Measurements from ENCODE around the gene LRRC1.

LRRC1 gene

DNA sequence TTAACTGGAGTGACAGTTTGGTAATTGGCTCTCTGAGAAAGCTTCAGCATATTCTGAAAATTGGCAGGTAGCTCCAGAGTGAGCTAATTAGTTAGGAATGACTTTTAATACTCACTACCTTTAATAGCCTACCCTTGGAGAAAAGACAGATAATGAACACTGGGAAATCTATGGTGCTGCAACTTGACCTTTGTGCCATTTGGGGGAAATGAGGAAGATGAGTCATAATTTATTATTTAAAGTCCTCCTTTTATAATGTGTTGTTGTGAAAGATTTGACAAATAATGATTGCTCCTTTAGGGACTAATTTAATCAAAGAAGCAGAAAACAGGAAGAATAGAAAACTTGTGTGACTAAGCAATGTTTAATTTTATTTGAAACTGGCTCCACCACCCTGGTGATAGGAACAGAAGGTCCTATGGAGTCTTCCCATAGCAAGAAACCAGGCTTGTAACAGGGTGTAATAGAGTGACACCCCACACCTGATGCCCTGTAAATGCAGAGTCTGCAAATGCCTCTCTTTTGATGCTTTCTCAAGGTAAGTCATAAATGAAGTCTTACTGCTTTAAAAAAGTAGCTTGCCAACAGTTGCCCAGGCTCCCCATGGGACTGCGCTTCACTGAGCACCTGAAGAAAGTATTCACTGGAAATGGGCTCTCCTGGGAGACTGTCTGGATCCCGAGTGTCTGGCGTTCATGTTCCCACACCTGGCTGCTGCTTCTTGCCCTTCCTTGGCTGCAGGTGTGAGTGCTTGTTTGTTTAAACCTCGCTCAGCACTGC, 134.4 kb downstream of the LRRC1 start:
- no peak for DNase-seq

DNA sequence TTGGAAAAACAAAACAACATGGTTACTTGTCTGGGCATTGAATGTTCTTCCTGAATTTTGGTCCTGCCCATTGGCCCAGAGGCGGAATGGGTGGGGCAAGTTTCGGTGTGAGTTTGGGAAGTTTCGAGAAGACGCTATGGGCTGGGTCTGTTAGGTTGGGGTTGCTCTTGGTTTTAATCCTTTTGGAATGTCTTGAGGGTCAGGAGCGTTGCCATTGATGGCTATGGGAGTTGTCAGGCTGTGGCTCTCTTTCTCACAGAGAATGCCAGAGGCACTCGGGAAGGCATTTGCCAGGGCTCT, 135.0 kb downstream of the LRRC1 start:
- DNase-seq = no peak

DNA sequence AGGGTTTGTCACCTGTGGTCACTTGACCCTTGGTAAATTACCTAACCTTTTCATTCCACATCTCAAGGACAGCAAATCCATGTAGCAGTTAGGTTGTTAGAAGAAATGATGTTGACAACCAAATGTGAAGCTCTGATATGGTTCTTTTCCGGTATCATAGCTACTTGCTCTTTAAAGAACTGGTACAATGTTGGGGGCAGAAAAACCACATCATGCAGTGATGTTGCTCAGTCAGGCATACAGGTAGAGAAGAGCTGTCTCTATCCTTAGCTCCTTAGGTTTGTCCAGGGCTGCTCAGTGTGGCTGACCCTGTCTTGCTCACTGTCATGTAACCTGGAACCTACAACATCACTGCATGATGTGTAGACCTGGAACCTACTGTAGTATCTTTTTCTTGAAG, 135.5 kb downstream of the LRRC1 start:
- no peak for DNase-seq

DNA sequence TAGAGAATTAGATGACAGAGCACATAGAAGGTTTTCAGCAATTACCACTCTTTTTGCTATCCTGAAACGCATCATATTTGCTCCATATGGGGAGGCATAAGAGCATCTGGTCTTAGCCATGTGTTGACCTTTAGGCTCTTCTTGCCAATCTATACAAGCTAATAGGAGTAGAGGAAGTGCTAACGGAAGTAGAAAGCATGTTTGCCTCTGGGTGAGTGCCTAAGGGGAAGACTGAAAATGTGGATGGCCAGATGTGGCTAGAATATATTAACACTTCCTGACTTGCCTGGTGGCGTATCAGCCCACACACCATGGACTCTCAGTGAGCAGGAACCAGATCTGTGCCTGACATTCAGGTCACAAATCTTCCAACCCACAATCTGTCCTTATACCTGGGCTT, 136.3 kb downstream of the LRRC1 start:
- no peak for DNase-seq

DNA sequence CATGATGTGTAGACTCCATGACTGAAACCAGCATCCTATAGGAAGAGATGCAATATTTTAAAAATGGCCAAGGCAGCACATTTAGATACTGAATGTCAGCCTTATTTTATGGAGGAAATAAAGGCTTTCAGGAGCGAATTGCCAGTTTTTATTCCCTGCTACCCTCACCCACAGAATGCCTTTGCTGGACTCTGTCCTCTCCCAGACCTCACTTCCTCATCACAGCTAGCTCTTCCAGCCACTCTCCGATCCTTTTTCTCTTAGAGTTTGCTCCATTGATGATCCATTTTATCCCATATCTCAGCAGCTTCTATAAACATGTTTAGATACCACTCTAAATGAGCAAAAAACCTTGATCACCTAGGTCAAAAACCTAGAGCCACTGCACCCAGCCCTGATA, 137.7 kb downstream of the LRRC1 start:
- DNase-seq = no peak

DNA sequence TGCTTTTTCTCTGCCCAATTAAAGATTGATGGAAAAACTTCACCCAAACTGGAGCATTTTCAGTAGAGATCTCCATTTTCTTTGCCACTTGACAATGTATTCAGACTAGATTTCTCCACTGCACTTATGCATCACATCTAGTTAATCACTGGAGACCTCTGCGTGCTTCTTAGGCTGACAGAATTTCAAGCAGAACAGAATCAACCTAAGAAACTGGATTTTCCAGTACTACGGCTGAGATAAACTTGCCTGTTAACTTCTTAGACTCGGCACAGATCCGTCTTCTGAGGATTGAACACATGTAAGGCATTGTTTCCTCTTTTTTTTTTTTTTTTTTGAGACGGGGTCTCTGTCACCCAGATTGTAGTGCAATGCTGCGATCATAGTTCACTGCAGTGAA, 139.2 kb downstream of the LRRC1 start:
- no peak for DNase-seq

DNA sequence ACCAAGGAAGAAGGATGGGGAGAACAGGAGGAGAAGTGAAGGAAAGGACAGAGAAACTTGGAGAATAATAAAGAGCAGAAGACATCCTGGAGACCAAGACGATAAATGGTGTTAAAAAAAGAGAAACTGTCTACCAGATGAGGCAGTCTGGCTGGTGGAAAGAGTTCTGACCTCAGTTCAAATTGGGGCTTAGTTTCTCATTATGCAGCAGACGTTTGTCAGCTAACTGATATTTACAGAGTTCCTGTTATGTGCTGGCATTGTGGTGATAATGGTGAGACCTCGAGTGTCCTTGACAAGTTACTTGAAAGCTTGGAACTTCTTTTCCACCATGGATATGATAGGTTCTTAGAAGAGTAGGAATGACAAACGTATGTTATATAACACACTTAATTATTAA, 142.7 kb downstream of the LRRC1 start:
- DNase-seq = no peak

DNA sequence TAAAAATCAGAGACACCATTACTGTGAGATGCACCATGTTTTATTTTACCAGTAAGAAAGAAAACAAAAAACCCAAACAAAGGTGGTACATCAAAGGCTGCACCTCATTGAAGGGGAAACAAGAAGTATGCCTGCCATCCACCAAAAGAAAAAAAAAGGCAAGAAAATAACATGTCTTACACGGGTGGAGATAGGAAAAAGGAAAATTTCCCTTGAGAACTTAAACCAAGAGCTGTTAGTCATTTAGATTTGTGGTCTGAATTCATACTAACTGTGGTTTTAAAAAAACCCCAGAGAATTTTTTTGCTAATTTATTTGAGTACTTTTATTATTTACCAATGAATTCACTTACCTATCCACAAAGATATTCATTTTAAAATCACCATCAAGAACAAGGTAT, 144.0 kb downstream of the LRRC1 start:
- DNase-seq = no peak

DNA sequence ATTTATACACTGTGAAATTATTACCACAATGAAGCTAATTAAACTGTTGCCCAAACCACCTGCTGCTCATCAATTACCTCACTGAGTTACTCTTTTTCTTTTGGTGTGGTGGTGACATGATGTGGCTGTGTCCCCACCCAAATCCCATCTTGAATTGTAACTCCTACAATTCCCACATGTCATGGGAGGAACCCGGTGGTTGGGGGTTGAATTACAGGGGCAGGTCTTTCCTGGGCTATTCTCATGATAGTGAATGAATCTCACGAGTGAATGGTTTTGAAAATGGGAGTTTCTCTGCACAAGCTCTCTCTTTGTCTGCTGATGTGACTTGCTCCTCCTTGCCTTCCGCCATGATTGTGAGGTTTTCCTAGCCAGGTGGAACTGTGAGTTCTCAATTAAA, 145.0 kb downstream of the LRRC1 start:
- DNase-seq = no peak

DNA sequence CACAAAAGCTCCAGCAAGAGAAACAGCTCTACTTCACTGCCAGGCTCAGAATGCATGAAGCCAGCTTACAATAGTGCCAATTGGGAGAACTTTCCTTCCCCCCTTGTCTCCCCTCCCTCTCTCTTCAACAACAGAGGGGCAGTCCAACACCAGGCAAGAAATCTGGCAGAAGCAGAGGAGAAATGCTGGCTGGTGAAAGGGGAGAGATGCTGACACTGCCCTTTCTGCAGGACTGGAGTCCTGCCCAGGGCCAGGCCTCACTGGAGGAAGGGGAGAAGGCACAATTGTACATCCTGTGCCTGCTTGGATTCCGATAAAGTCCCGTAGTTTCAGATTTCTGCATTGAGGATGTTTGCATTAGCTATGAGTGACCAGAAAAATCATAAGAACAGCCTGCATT, 148.6 kb downstream of the LRRC1 start:
- DNase-seq = no peak

DNA sequence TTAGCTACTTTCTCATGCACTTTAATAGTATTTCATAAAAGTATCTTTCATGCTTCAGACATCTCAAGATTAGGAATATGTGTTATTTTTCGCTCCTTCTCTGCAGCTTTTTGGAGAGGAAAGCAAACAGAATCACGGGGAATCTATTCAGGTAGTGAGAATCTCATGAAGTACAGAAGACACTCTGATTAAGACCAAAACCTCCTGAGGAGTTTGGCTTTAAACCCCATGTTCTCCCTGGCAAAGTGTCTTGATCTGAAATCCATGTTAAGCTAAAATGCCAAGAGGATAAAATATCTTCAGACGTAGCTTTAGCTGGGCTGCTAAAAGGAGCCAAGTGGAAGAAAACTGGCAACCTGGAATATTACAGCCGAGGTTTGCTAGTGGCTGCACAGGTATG, 149.3 kb downstream of the LRRC1 start:
- DNase-seq = no peak

DNA sequence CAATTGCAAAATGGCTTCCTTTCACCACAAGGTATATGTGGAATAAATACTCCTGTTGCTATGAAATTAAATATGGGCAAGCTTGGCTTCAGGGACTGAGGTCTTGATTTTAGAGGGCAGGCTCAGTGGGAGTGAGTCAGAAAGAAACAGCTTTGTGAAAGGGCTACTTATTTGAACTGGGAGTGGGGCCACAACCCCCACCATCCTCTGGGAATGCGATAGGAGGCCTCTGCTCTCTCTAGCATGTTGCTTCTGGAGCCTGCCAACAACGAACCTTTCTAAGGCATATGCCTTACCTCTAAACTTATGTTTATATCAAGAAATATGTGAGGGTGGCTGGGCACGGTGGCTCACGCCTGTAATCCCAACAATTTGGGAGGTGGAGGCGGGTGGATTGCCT, 149.7 kb downstream of the LRRC1 start:
- DNase-seq = no peak

DNA sequence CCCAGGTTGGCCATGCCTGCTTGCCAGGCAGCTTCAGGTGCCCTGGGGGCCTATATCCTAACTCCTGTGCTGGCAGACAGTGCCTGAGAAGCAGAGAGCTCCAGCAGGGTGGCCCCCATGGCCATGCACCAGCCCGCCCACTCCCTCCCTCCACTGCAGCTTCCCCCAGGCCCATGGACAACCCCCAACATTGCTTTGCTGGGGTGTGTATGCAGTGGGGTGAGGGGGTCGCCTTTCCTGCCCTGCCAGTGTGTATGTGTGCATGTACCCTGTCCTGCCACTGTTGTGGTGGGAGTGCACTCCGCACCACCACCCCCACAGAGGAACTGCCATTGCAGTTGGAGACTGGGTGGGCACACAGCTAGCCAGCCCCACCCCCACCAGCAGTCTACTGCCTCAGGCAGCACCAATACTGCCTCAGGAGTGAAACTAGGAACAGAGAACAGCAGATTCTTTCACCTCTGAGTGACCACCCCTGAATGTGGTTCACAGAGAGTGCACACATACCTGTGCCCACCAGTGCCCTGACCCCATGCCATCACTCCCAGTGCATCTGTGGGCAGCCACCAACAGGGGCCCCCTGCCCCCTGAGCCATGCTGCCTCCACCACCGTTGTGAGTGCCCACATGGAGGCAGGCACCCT, 151.1 kb downstream of the LRRC1 start:
- DNase-seq = no peak

DNA sequence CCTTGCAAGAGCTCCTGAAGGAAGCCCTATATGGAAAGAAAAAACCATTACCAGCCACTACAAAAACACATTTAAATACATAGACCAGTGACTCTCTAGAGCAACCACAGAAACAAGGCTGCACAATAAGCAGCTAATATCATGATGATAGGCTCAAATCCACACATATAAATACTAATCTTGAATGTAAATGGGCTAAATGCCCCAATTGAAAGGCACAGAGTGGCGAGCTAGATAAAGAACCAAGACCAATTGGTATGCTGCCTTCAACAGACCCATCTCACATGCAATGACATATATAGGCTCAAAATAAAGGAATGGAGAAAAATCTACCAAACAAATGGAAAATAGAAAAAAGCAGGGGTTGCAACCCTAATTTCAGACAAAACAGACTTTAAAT, 153.0 kb downstream of the LRRC1 start:
- no peak for DNase-seq

DNA sequence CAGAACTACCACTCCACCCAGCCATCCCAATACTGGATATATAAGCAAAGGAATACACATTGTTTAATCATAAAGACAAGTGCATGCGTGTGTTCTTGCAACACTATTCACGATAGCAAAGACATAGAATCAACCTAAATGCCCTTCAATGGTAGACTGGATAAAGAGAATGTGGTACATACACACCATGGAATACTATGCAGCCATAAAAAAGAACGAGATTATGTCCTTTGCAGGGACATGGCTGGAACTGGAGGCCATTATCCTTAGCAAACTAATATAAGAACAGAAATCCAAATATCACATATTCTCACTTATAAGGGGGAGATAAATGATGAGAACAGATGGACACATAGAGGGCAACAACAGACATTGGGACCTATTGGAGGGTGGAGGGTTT, 156.6 kb downstream of the LRRC1 start:
- no peak for DNase-seq

DNA sequence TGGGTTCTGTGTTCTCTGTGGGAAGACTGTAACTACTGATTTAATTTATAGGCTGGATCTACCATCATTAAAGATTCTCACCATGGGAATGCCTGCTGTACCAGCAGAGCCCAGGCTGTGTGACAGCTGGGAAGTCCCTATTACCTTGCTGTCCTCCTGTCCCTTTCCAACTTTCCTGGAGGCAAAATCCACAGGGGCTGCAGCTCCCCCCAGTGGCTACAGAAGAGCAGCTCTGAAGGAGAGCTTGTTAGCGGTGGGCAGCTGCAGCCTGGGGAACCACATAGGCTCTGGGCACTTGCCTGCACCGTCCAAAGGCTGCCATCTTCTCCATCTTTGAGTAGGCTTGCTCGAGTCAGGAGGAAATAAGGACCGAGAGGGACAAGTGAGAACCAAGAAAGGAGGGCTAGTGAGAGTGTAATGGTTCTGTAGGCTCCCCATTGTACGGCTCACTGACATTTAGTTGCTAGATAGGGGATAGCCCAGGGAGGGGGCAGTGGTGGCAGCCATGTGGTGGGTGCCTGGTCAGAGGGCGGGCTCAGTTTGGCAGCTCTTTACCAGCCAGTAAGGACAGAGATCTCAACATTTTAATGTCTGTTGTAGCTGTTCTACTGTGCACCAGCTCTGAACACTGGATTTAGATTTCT, 161.4 kb downstream of the LRRC1 start:
- no peak for DNase-seq

DNA sequence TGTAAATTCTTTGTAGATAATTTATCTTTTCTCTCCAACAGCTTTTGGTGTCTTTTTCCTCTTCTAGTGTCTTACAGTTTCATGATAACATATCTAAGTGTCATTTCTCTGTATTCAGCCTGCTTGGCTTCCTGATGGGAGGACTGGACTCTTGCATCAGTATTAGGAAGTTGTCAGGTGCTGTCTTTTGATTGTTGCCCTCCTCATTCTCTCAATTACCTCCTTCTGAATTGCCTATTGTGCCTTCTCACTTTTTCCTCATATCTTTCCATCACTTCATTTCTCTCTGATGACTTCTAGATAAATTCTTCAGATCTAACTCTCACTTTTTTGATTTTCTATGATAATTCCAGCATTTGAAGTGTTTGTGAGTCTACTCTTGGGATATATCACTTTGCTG, 162.0 kb downstream of the LRRC1 start:
- no peak for DNase-seq

DNA sequence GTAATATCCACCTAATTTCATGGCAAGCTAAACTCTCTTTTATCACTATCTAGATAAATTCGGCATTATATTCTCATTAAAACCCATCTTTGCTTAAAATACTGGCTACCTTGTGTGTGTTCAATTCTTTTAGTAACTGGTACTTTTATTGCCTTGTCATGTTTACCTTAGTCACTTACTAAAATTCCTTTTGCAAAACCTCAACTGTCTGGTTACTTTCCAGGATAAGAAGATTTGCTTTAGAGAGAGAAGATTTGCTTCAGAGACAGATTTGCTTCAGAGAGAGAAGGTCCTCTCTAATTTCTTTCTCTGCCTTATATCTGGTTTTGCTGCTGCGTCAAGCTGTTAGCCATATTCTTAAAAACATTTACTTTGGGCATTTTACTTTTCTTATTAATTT, 164.9 kb downstream of the LRRC1 start:
- no peak for DNase-seq

DNA sequence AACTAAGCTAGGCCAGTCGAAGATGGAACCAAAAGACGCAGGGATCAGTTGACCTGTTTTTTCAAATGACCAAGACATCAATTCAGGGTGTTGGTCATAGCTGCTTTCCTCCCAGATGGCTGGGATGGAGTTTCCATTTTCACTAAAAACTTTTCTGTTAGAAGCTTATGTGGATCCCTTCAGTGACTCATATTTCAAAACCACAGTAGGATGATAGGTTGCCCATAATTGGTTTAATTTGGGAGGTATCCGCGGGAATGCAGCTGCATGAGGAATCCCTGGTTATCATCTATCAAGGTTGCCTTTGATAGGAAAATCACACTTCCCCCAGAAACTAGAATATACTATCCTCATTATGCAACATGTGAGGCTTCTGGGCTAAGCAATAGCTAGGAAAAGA, 165.5 kb downstream of the LRRC1 start:
- no peak for DNase-seq

DNA sequence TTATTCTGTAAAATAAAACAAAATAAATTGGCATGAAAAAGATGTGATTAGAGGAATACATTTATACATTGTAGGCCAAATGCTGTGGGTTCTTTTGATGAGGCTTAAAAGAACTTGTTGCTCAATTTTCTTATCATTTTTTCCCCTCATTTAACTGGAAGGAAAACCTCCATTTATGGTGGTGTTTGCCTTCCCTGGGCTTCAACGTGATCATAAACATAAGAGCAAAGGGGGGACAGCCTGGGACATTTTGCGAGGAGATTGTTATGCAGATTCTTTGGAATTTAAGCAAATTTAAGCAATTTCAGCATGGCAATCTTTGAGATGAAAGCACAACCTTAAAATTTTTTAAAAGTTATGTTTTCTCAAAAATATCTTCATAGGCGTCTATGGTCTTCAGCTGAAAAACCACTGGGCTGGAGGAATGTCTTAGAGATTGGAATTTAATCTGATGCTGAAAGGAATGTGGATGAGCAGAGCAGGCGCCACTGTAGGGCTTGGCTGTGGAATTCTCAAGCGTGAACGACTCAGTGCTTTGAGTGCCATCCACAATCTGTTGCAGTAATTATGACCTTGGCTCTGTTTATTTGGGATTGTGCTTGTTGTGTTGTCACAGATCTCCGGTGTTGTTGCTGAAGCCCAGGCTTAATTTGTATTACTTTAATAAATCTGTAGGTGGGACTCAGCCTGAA, 167.0 kb downstream of the LRRC1 start:
- DNase-seq = no peak

DNA sequence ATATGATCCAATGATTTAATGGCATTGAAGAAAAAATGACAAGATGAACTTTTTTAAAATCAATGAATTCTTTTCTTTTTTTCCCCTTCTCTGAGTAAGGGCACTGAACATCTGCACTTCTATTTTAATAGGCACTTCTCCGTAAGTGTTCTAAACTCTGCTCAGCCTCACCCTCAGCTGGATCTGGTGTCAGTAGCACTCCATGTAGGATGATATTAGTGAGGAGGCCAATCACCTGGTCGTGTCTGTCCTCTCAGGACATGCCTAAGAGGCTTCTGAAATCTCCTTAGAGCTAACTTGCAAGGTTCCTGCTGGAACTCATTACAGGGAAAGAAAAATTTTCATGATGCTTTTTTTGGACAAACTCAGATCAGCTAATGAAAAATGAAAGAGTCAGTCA, 167.8 kb downstream of the LRRC1 start:
- no peak for DNase-seq

DNA sequence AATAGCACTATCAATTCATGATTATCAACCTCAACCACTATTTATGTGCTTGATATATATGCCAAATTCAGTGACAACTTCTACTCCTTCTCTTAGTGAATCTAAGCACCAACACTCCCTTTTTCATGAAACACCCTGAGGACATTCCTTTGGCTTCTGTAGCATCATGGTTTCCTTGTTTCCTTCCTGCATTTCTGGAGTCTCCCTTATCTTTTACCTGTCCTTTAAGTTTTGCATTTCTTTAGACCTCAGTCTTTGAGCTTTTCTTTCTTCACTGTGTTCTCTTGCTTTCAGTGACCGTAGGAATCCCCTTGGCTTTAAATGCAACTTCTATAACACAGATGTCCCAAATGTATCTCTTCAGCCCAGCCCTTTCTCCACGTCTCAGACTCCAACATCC, 172.6 kb downstream of the LRRC1 start:
- no peak for DNase-seq

Data from CD4-positive, alpha-beta T cell treated with Interleukin-1 beta for 1 hour (primary cell).